ENCODE measurements around the gene GOLGA8T.
"Not testable (repeated sequence)": the region's sequence is repeated elsewhere in the genome, so short reads cannot be mapped to it uniquely, and the experiment has no call there.

The GOLGA8T gene, protein sequence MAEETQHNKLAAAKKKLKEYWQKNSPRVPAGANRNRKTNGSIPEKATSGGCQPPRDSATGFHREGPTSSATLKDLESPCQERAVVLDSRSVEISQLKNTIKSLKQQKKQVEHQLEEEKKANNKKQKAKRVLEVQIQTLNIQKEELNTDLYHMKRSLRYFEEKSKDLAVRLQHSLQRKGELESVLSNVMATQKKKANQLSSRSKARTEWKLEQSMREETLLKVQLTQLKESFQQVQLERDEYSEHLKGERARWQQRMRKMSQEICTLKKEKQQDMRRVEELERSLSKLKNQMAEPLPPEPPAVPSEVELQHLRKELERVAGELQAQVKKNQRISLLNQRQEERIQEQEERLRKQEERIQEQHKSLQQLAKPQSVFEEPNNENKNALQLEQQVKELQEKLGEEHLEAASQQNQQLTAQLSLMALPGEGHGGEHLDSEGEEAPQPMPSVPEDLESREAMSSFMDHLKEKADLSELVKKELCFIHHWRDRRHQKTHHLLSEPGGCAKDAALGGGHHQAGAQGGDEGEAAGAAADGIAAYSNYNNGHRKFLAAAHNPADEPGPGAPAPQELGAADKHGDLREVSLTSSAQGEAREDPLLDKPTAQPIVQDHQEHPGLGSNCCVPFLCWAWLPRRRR

DNA sequence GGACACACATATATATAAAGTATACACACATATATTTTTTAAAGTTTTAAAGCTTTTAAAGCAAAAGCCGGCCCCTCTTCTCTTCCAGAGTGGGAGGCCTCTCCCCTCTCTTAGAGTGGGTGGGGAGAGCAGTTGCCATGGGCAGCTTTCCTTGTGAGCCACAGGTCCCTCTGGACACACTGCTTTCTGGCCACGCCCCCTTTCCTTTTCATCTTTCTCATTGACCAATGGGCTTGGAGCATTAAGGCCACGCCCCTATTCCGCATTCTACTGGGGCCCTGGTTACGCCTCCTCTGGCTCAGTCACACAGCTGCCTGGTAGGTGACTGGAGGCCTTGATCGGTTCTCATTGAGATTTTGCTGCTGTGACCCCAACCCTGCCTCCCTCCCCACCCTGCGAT is at the start of gene GOLGA8T:
GOLGA8T (plus strand) TSS at position 301 of the 400 bp plus-strand sequence; CDS start at position 399, 98 bp downstream.
- not testable (repeated sequence) for DNase-seq (ENCODE audit: low spot score)

DNA sequence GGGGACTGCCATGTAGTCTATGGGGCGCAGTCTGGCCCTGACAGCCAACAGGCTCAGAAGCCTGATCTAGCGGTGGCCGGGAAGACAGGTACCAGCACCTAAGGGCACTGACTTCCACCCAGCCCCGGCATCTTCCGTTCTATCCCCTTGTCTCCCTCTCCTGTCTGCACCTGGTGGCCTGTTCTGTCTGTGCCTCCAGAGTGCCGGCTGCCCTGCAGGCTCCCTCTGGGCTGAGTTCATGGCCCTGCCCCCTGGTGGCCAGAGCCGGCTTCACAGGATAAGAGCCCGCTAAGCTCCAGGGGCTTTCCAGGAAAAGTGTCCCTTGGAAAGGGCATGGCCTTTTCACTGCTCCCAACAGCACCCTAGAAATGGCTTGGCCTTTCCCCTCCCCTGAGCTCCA is 37.0 kb upstream of the GOLGA8T start:
- not testable (repeated sequence) for DNase-seq (ENCODE audit: low spot score)

DNA sequence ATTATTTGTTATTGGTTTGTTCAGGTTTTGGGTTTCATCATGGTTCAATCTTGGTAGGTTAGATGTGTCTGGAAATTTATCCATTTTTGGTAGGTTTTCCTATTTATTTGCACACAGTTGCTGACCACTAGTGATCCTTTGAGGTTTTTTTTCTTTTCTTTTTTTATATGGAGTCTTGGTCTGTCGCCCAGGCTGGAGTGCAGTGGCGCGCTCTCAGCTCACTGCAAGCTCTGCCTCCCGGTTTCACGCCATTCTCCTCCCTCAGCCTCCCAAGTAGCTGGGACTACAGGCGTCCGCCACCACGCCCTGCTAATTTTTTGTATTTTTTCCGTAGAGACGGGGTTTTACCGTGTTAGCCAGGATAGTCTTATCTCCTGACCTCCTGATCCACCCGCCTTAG is 32.0 kb upstream of the GOLGA8T start:
- DNase-seq (ENCODE audit: low spot score) = not testable (repeated sequence)

DNA sequence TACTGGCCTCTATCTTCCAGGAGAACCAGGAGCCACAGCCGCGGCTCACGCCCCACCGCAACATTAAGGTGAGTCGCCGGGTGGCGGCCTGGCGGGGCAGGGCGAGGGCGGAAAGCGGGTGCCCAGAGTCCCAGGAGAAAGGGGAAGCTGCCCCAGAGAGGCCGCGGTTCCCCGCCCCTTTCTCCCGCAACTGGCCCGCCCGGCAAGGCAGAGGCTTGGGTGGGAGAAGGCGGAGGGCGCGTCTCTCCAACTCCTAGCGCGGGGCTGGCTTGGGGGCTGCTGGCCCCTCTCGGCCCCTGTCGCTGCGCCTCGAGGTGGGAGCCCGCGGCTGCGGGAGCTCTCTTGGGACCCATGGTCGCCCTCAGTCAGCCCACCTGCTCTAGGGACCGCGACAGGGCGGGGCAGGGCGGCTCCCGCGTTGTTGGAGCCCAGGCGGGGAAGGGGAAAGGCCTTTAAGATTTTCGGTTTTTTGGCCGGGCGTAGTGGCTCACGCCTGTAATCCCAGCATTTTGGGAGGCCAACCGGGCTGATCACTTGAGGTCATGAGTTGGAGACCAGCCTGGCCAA is 30.8 kb upstream of the GOLGA8T start:
- not testable (repeated sequence) for DNase-seq (ENCODE audit: low spot score)

DNA sequence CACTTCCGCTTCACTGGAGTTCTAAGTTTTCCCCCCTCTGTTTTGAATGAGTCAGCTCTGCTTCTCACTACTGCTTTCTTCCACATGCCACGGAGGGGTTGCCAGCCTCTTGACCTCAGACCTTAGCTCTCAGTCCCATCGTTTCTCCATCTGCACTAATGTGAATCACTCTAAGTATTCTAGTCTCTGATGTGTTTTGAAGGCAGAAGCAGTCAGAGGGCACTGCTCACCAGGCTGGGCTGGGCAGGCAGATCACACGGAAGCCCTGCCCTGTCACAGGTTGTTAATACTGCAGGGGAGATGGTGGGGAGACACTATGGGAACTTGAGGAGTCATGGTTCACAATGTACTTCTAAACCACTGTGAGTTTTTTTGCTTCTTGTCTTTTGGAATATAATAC is 24.3 kb upstream of the GOLGA8T start:
- not testable (repeated sequence) for DNase-seq (ENCODE audit: low spot score)

DNA sequence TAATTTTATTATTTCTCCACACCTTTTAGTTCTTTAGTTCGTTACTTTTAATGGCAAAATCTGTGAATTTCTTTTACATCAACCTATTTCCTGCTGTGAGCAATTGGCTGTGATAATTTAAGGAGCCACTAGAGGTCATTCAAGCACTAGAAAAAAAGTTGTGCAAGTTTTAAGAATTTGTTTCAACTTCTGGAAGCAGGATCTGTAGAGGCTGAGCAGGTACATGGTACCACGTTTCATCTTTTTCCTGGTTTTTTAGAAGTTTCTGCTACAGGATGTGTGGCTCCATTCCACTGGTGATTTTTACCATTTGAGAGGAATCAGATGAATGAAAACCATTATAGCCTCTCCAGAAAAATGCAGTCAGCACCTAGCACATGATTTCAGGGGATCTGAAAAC is 4.8 kb upstream of the GOLGA8T start:
- DNase-seq (ENCODE audit: low spot score) = not testable (repeated sequence)

DNA sequence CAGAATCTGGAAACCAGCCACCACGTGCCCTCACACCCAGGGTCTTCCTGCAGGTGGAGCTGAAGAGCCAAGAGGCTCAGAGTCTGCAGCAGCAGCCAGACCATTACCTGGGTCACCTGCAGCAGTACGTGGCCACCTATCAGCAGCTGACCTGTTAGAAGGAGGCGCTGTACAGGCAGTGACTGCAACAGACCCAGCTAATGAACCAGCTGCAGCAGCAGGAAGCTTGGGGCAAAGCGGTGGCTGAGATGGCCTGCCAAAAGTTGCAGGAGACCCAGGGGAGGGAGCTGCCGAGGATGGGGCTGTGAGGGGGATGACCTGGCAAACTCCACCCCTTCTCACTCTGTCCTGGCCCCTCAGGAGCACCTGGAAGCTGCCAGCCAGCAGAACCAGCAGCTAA is 8.4 kb downstream of the GOLGA8T start:
- DNase-seq (ENCODE audit: low spot score) = not testable (repeated sequence)

DNA sequence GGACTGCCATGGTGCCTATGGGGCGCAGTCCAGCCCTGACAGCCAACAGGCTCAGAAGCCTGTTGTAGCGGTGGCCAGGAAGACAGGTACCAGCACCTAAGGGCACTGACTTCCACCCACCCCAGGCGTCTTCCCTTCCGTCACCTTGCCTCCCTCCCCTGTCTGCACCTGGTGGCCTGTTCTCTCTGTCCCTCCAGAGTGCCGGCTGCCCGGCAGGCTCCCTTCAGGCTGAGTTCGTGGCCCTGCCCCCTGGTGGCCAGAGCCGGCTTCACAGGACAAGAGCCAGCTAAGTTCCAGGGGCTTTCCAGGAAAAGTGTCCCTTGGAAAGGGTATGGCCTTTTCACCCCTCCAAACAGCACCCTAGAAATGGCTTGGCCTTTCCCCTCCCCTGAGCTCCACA is 15.0 kb downstream of the GOLGA8T start:
- not testable (repeated sequence) for DNase-seq (ENCODE audit: low spot score)

DNA sequence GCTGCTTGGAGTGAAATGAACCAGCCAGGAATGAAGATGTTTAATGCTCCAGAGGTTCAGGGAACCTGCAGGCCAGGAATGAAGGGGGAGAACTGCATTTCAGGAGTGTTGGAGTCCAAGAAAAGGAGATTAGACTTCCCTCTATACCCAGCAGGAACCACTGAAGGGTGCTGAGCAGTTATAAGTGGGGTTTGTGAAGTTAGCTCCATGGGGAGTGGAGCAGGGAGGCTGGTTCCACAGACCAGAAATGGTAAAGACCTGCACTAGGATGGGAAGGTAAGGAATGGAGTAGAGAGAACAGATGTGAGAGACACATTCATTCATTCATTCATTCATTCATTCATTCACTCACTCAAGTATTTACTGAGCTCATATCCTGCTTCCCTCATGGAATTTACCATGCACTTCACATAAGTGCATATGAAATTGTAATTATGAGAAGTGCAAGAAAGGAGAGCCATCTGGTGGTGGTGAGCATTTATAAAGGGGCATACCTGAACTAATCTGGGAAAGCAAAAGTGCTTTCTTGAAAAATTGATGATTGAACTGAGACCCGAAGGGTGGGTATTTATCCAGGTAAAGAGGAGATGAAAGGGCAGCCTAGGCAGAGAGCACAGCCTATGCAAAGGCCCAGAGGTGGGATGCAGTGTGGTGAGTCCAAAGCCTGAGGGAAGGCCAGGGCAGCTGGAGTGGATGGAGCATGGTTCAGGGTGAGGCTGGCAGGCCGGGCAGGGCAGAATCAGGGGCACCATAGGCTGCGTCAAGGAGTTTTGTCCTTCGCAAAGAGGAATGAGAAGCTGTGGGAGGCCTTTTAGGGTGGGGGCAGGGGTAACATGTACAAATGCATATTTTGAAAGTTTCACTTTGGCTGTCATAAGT is 27.9 kb downstream of the GOLGA8T start:
- not testable (repeated sequence) for DNase-seq (ENCODE audit: low spot score)

DNA sequence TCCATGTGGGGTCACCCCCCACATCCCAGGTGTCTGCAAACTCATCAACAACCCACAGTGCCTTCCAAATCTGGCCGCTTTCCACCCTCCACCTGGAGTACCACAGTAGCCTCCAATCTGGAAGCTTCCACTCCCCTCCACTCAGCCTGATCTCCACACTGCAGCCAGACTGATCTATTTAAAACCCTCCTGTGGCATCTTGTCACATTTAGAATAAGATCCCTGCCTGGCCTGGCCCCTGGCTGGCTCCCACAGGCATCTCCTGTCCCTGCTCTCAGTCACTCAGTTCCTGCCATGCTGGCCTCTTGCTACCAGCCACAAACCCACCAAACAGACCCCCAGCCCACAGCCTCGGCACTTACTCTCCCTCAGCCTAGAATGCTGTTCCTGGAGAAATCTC is 28.9 kb downstream of the GOLGA8T start:
- DNase-seq (ENCODE audit: low spot score) = not testable (repeated sequence)

DNA sequence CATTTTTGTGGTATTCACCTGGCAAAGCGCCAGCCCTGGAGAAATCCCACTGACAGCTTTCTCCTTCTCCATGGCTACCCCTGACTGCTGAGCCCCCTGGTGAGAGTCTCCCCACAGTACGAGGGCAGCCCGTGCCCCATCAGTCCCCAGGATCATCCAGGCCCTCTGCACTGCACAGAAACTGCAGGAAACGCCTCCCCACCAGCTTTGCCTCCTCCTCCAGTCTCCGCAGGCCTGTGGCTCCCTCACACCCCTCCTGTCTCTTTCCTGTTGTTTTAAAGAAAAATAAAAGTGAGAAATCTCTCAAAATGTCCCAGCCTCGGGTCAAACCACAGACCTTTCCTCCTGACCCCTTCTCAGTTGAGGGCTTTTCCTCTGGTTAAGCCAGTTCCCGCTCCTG is 29.4 kb downstream of the GOLGA8T start:
- not testable (repeated sequence) for DNase-seq (ENCODE audit: low spot score)

DNA sequence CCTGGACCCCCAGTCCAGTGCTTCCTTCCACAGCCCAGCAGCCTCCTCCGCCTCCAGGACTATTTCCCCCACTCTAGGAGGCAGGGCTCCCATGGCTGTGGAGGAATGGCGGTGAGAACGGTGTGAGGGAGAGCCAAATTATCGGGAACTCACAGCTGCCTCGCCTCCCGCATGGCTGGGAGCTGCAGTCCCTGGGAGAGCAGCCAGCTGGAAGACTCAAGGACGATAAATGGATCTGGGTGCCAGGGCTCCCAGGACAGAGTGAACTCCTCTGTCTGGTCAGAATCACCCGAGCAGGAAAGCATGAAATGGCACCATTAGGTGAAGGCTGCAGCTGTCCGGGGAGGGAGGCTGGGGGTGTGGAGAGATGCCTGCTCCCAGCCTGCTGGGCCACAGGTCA is 32.6 kb downstream of the GOLGA8T start:
- DNase-seq (ENCODE audit: low spot score) = not testable (repeated sequence)

DNA sequence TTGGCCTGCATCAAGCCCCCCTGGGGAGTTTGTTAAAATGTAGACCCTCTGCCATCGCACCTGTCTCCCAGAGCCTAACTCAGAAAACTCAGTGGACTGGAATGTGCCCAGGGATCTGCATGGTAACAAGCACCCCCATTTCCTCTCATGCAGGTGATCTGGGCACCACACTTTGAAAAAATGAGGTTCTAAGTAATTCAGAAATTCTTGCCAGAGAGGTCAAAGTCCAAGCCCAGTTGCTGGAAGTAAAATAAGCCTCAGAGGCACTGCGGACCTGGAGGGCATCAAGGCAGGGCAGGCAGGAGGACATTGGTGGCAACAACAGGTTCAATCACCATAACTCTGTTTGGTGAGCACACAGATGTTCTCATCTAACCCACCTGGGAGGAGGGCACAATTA is 33.0 kb downstream of the GOLGA8T start:
- DNase-seq (ENCODE audit: low spot score) = not testable (repeated sequence)

DNA sequence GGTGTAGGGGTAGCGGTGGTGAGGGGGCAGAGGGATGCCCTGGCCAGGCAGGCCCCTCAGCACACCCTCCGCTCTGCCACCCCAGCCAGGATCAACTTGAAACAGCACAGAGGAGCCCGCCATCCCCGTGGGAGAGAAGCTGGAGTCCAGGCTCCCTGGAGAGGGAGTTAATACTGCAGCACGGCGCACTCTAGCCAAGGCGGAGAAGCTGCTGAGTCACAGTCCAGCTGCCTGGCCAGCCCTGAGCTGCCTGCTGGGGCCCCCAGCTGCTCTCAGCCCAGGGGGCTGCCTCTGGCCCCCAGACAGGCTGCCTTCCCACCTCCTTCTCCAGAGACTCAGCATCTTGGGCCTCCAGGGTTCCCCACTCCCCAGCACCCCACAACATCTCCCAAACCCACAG is 36.6 kb downstream of the GOLGA8T start:
- not testable (repeated sequence) for DNase-seq (ENCODE audit: low spot score)

DNA sequence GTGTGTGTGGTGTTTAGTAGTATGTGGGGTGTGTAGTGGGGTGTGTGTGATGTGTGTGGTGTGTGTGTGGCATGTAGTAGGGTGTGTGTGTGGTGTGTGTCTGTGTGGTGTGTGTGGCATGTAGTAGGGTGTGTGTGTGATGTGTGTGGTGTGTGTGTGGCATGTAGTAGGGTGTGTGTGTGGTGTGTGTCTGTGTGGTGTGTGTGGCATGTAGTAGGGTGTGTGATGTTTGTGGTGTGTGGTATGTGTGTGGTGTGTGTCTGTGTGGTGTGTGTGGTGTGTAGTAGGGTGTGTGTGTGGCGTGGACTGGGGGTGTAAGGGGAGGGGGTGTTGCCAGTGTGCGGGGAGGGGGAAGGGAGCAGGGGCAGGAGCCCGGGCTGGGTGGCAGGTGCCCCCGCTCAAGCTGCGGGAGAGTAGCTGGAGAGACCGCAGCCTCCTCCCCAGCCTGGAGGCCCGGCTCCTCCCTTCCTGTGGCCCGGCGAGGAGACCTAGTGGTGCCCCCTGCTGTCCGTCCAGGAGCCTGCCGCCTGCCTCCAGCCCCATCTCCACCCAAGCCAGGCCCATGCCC is 38.3 kb downstream of the GOLGA8T start:
- DNase-seq (ENCODE audit: low spot score) = not testable (repeated sequence)

DNA sequence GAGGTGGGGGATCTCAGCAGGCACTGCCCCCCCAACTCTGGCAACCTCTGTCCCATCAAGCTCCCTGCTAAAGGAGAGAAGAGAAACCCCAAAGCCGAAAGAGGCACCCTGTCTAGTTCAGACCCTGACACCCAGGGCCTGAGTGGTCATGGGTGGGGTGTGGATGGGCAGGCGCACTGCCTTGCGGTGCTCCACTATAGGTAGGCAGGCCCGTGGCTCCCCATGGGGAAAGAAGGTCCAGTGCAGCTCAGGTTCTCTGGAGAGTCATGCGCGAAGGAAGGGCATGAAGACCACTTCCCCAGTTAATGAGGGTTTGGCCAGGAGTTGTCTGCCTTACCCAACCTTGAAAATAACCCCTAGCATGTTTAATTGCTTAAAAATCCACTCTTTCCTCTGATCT is 40.4 kb downstream of the GOLGA8T start:
- not testable (repeated sequence) for DNase-seq (ENCODE audit: low spot score)

DNA sequence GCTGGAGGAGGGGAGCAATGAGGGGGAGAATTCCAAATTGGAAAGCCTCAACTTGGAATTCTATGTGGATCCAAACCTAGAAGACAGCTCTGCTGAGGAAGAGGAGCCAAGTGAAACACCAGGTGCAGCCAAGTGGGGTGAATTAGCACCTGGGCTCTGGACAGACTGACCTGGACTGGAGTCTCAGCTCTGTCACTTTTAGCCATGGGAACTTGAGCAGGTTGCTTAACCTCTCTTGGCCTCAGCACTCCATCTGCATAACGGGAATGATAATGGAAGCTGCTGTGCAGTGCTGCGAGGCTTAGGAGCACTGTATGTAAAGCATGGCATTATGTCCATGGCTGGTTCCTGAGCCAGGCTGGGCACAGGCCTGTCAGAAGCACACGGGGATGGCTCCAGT is 41.8 kb downstream of the GOLGA8T start:
- not testable (repeated sequence) for DNase-seq (ENCODE audit: low spot score)

DNA sequence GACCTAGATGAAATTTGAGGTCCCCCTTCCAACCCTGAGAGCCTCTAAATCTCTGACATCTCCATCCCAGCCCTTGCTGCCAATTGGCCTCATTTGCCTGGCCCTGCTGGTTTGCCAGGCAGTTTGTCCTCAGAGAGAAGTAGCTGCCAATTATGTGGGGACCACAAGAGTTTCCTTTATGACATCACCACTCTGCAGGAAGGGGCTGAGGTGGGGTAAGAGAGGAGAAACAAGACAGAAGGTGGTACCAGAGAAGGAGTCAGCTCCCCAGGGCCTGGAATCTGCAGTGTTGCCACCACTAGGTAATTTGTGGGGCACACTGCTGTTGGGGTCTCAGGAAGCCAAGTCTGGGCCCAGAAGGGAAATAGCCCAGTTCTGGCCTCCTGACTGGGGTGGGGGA is 45.0 kb downstream of the GOLGA8T start:
- DNase-seq (ENCODE audit: low spot score) = not testable (repeated sequence)

DNA sequence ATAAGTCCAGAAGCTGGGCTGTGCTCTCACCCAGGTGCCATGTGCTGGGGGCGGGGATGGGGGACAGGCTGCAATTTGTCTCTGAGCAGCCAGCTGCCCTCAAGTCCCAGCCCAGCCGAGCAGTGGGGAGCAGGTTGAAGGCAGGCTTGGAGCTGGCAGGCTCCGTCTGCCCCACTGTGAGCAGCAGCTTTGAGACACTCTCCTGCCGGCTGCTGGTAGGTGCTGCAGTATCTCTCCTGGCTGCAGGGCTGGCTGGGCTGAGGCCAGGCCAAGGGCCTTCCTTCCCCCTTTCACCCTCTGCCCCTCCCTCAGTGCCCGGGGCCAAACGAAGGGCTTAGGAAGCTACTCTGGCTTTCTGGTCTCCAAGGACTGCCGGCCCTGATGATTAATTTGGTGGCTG is 50.6 kb downstream of the GOLGA8T start:
- not testable (repeated sequence) for DNase-seq (ENCODE audit: low spot score)

DNA sequence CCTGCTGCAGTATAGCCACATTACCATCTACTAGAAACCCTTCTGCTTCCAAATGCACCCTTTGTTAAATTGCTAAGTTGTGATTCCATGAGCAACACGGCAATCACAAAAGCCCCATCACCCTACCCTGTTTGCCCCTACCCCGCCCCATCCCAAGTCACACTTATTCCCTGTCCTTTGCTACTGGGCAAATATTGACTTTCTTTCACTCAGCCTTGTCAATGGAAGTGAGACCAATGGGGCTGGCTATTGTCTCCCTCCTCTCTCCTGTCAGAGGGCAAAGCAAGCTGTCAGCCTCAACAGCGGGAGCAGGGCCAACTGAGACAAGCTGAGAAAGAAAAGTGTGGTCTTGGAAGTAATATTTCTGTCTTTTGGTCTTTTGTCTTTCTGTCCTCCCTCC is 52.6 kb downstream of the GOLGA8T start:
- not testable (repeated sequence) for DNase-seq (ENCODE audit: low spot score)

DNA sequence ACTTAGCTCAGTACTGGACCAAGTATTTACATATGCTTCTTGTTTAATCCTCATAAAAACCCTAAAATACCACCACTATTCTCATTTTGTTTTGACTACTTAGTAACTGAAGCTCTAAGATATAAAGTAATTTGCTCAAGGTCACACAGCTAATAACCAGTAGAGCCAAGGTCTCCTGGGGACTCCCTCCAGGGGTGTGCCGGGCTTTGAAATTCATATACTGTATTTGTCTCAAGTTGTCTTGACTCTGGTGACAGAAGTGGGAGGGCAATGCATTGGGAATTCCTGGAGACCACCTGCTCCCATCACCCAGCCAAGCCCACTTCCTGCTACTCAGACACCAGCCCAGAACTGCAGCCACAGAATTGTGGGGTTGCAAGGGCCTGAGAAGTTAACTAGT is 54.9 kb downstream of the GOLGA8T start:
- DNase-seq (ENCODE audit: low spot score) = not testable (repeated sequence)

DNA sequence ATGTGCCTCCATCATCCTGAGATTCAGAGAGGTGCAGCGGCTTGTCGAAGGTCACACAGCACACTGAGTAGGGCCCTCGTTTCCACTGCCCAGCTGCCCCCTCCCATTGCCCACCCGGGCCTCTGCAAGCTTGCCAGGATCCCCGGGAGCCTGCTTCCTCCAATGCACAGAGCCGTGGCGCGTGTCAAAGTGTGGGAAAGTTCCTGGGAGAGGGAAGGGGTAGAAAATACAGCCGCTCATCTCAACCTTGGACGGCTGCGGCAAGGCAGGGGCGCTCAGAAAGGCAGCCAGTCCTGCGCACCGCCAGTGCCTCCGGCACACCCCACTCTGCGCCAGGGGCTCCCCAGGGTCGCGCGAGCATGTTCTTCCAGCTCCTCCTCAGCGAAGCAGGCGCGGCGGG is 56.3 kb downstream of the GOLGA8T start:
- DNase-seq (ENCODE audit: low spot score) = not testable (repeated sequence)
